HEK293 (cell line): ENCODE data around the gene MGLL.

Experiments used
- CTCF ChIA-PET: fragments of 350-600 bp; formaldehyde crosslinking; extraction: SDS; loops from one replicate; lab custom pipeline; 2021; ENCODE audit warnings: antibody characterized with exemption; lab: Yijun Ruan, JAX
- POLR2A ChIA-PET: fragments of 300-600 bp; formaldehyde crosslinking; extraction: SDS; loops from one replicate; lab custom pipeline; 2020; ENCODE audit warnings: antibody characterized with exemption, inconsistent platforms; lab: Yijun Ruan, JAX
- H3K27ac ChIP-seq: fragments of 200-500 bp; sonication (Bioruptor generic); 2 replicates; pipeline ENCODE4 v1.5.1; 2014; ENCODE audit warnings: low read depth, low read length, control low read depth, inconsistent platforms; ENCODE audit errors: extremely low read depth
- H3K36me3 ChIP-seq, 2 experiments: fragments of 200-500 bp in 1 of 2; sonication (Bioruptor generic) in 1 of 2; 1 replicate in 1 of 2; 2 replicates in 1 of 2; pipeline ENCODE4 v1.5.1; 2014 to 2017; ENCODE audit warnings: inconsistent platforms in 2 of 2, low read length in 2 of 2; ENCODE audit not compliant: control insufficient read depth in 2 of 2, insufficient read depth in 1 of 2
- H3K4me1 ChIP-seq: fragments of 200-500 bp; sonication (Bioruptor generic); 2 replicates; pipeline ENCODE4 v1.5.1; 2014; ENCODE audit warnings: mild to moderate bottlenecking, low read length, inconsistent platforms; ENCODE audit not compliant: control insufficient read depth, insufficient read depth
- H3K4me3 ChIP-seq: 2 replicates; pipeline ENCODE4 v1.5.1; 2011; ENCODE audit warnings: low read depth, mild to moderate bottlenecking, control low read depth, low read length, moderate library complexity
- H3K9me3 ChIP-seq: fragments of 200-500 bp; sonication (Bioruptor generic); 2 replicates; pipeline ENCODE4 v1.5.1; 2014; ENCODE audit warnings: low read depth, low read length, inconsistent platforms; ENCODE audit not compliant: control insufficient read depth, insufficient read depth
- KLF8 ChIP-seq: fragments of 450-650 bp; formaldehyde crosslinking; IDR thresholded peaks from 2 replicates; pipeline ENCODE4 v1.5.1; 2016; ENCODE audit warnings: missing biosample characterization, missing genetic modification characterization
- KLF9 ChIP-seq: fragments of 450-650 bp; formaldehyde crosslinking; IDR thresholded peaks from 2 replicates; pipeline ENCODE4 v1.5.1; 2016; ENCODE audit warnings: missing biosample characterization, missing genetic modification characterization, low read depth
- MYNN ChIP-seq: fragments of 450-650 bp; formaldehyde crosslinking; IDR thresholded peaks from 2 replicates; pipeline ENCODE4 v1.5.1; 2016; ENCODE audit warnings: missing biosample characterization, missing genetic modification characterization, borderline replicate concordance
- PRDM1 ChIP-seq: fragments of 450-650 bp; formaldehyde crosslinking; IDR thresholded peaks from 2 replicates; pipeline ENCODE4; 2016; ENCODE audit warnings: missing biosample characterization, missing genetic modification characterization
- PRDM2 ChIP-seq: fragments of 450-650 bp; formaldehyde crosslinking; IDR thresholded peaks from 2 replicates; pipeline ENCODE4 v1.5.1; 2016; ENCODE audit warnings: missing biosample characterization, missing genetic modification characterization, borderline replicate concordance
- SCRT2 ChIP-seq: fragments of 450-650 bp; formaldehyde crosslinking; IDR thresholded peaks from 2 replicates; pipeline ENCODE4 v1.5.1; 2016; ENCODE audit warnings: missing biosample characterization, missing genetic modification characterization
- ZBTB11 ChIP-seq: fragments of 450-650 bp; formaldehyde crosslinking; conservative IDR thresholded peaks from 2 replicates; pipeline ENCODE4 v1.5.1; 2016; ENCODE audit warnings: low read depth, missing biosample characterization, missing genetic modification characterization
- ZIC2 ChIP-seq: fragments of 450-650 bp; formaldehyde crosslinking; IDR thresholded peaks from 2 replicates; pipeline ENCODE4 v1.5.1; 2016; ENCODE audit warnings: missing biosample characterization, missing genetic modification characterization
- ZNF140 ChIP-seq: fragments of 450-650 bp; formaldehyde crosslinking; IDR thresholded peaks from 2 replicates; pipeline ENCODE4 v1.5.1; 2016; ENCODE audit warnings: missing biosample characterization, missing genetic modification characterization
- ZNF202 ChIP-seq: fragments of 450-650 bp; formaldehyde crosslinking; IDR thresholded peaks from 2 replicates; pipeline ENCODE4 v1.5.1; 2016; ENCODE audit warnings: missing biosample characterization, missing genetic modification characterization, borderline replicate concordance
- ZNF324 ChIP-seq: fragments of 450-650 bp; formaldehyde crosslinking; IDR thresholded peaks from 2 replicates; pipeline ENCODE4 v1.5.1; 2016; ENCODE audit warnings: missing biosample characterization, missing genetic modification characterization
- ZNF350 ChIP-seq: fragments of 450-650 bp; formaldehyde crosslinking; IDR thresholded peaks from 2 replicates; pipeline ENCODE4 v1.5.0; 2017; ENCODE audit warnings: missing biosample characterization, mild to moderate bottlenecking, missing genetic modification characterization
- ZNF394 ChIP-seq: fragments of 450-650 bp; formaldehyde crosslinking; IDR thresholded peaks from 2 replicates; pipeline ENCODE4 v1.5.1; 2016; ENCODE audit warnings: missing biosample characterization, missing genetic modification characterization, mild to moderate bottlenecking, moderate library complexity, borderline replicate concordance
- ZNF530 ChIP-seq: fragments of 450-650 bp; formaldehyde crosslinking; IDR thresholded peaks from 2 replicates; pipeline ENCODE4 v1.5.1; 2016; ENCODE audit warnings: low read depth, missing biosample characterization, missing genetic modification characterization
- ZNF670 ChIP-seq: fragments of 450-650 bp; formaldehyde crosslinking; IDR thresholded peaks from 2 replicates; pipeline ENCODE4 v1.5.1; 2016; ENCODE audit warnings: missing biosample characterization, missing genetic modification characterization, low read depth
- ZNF830 ChIP-seq: fragments of 450-650 bp; IDR thresholded peaks from 2 replicates; pipeline ENCODE4 v1.5.0; 2018; ENCODE audit warnings: missing biosample characterization, missing genetic modification characterization, low read depth, mild to moderate bottlenecking, moderate library complexity
- ZSCAN23 ChIP-seq: fragments of 450-650 bp; formaldehyde crosslinking; IDR thresholded peaks from 2 replicates; pipeline ENCODE4 v1.5.1; 2016; ENCODE audit warnings: missing biosample characterization, missing genetic modification characterization

Gene MGLL

GRCh38 chr3:127667119-127667681 lies 155.1 kb downstream of the MGLL start:
- Histone ChIP-seq H3K4me3 (no peak overlapping the region), H3K4me1 (no peaks in the 10 kb centered on the region), H3K36me3 (peaks cover 0 to 20% of the 10 kb centered on the region in 2 experiments; a peak in 2 of 3 replicates), H3K27ac (no peak overlapping the region), H3K9me3 (no peaks in the 10 kb centered on the region)
- CTCF ChIA-PET = no interaction called here
- POLR2A ChIA-PET = no interaction called here
- TF ChIP-seq ZSCAN23 (no peak), ZNF324 (tag by site-specific recombination) (no peak), KLF9 (tag by site-specific recombination) (no peak), ZIC2 (0 out of 2 replicates have a peak, but pooled peaks have one; percentile 18), PRDM1 (tag by site-specific recombination) (no peak)

DNA sequence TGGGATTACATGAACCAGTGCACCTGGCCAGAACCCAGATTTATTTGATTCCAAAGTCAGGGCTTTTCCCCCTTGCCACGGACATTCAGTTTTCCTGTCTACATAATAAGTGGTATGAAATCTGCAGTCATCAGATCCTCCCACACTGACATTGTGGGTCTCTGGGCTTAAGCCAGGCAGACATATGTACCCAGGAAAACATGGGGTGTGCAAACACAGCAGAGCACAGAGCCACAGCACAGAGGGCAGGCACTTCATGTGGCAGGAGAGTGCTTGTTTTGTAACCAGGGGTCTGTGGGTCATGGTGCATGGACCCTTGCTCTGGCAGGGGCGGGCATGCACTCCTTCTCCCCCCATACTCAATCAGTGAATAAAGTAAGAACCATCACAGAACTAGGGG lies 155.6 kb downstream of the MGLL start:
- no peak for TF ChIP-seq ZNF140 (tag by site-specific recombination)
- TF ChIP-seq SCRT2 (tag by site-specific recombination) = no peak
- TF ChIP-seq ZNF350 = no peak
- no peak for TF ChIP-seq ZNF530 (tag by site-specific recombination)
- no peak for TF ChIP-seq PRDM2
- no peak for TF ChIP-seq ZNF830 (tag by site-specific recombination)
- TF ChIP-seq ZNF202 (tag by site-specific recombination) = no peak
- no peak for TF ChIP-seq ZNF394 (tag by site-specific recombination)
- TF ChIP-seq ZNF670 = no peak
- no peak for TF ChIP-seq MYNN (tag by site-specific recombination)
- no peak for TF ChIP-seq KLF8 (tag by site-specific recombination)
- no peak for TF ChIP-seq ZBTB11
- TF ChIP-seq ZSCAN23 = no peak
- H3K36me3 ChIP-seq = peaks cover 0 to 25% of the 10 kb centered on the region in 2 experiments; a peak in 2 of 3 replicates
- H3K4me3 ChIP-seq = no peak overlapping the region
- H3K4me1 ChIP-seq = no peaks in the 10 kb centered on the region
- CTCF ChIA-PET = no interaction called here
- H3K9me3 ChIP-seq = no peaks in the 10 kb centered on the region
- H3K27ac ChIP-seq = no peak overlapping the region
- POLR2A ChIA-PET = no interaction called here
